Stomach (tissue), 9 donors: ENCODE results near the gene RBMS1. TPM values are rescaled to one million over a fixed set of nuclear protein-coding genes. Genes with fewer than 3 reads are reported as not detected.

Experiments
- DNase-seq, 2 donors: peaks; one replicate each; pipeline versions ENCODE4 v3.0.0 to v3.0.0-alpha.2; 2013 to 2019
- H3K27ac ChIP-seq, 5 donors: fragments of 200-600 bp in 4 of 5; sonication (generic) in 4 of 5; one replicate each; pipeline ENCODE4 v1.5.1; 2013 to 2019; ENCODE audit warnings: mild to moderate bottlenecking in 1 of 5, moderate library complexity in 1 of 5
- H3K27me3 ChIP-seq, 3 donors: fragments of 200-600 bp; sonication (generic); one replicate each; pipeline ENCODE4 v1.5.1; 2017 to 2019; ENCODE audit warnings: mixed run types in 1 of 3
- H3K36me3 ChIP-seq, 4 donors: fragments of 200-600 bp; sonication (generic); 1 replicate in 3 of 4; 2 replicates in 1 of 4; pipeline ENCODE4 v1.5.1; 2016 to 2019
- H3K4me1 ChIP-seq, 4 donors: fragments of 200-600 bp; sonication (generic); one replicate each; pipeline ENCODE4 v1.5.1; 2016 to 2019
- H3K4me3 ChIP-seq, 4 donors: fragments of 200-600 bp; sonication (generic) in 3 of 4; one replicate each; pipeline ENCODE4 v1.5.1; 2016 to 2019; ENCODE audit warnings: mild to moderate bottlenecking in 1 of 4
- H3K9me3 ChIP-seq, 4 donors: fragments of 200-600 bp; sonication (generic); one replicate each; pipeline ENCODE4 v1.5.1; 2016 to 2019
- CTCF ChIP-seq, 7 experiments: fragments of 450-650 bp in 4 of 7; fragments of 200-600 bp in 3 of 7; sonication (generic) in 3 of 7; IDR thresholded peaks; one replicate each; pipeline ENCODE4 v1.5.1; 2016 to 2019; ENCODE audit warnings: antibody characterized with exemption in 7 of 7, control low read depth in 2 of 7, mild to moderate bottlenecking in 1 of 7
- EP300 ChIP-seq: sonication (generic); formaldehyde crosslinking; IDR thresholded peaks from one replicate; pipeline ENCODE4 v1.6.1; 2017; ENCODE audit warnings: antibody characterized with exemption
- POLR2A ChIP-seq, 4 donors: fragments of 450-650 bp; IDR thresholded peaks; one replicate each; pipeline ENCODE4 v1.6.1; 2016; ENCODE audit warnings: antibody characterized with exemption in 4 of 4, control low read depth in 2 of 4, mild to moderate bottlenecking in 1 of 4, moderate library complexity in 1 of 4
- POLR2AphosphoS5 ChIP-seq, 3 donors: sonication (generic); formaldehyde crosslinking; IDR thresholded peaks; one replicate each; pipeline ENCODE4 v1.6.1; 2016; ENCODE audit warnings: antibody characterized with exemption in 3 of 3
- WGBS, 5 donors: extraction: QIAGEN DNeasy Blood & Tissue Kit in 3 of 5; methylation state at CpG; one replicate each; pipeline versions ENCODE4 v1.1.5 to v1.1.7; 2013 to 2018; 5-methylcytosine and 5-hydroxymethylcytosine counted together
- intact Hi-C: fragments of 100-400 bp; cut with DNase I; formaldehyde crosslinking; loops from one replicate; pipeline ENCODE4 v1.15.1; 2023; ENCODE audit warnings: low total_unique reads
- polyA plus RNA-seq, 3 donors: library from polyadenylated mRNA; stranded (reverse); fragments of 200-250 nt; gene quantifications; one replicate each; pipeline ENCODE4 v1.2.3, GENCODE V29; 2013
- total RNA-seq, 5 donors: library from RNA; depleted of rRNA; stranded (reverse); fragments of >200 nt; gene quantifications; one replicate each; pipeline versions ENCODE4 v1.1.0 to v1.2.3, GENCODE V29; 2014 to 2016
- donor health status: healthy with polysubstance abuse.
- donor health status: Bipolar disorder and iron deficiency.
- donor health status: healthy.

Gene RBMS1
- total and polyA plus RNA-seq, 8 donors, result 4.3 to 134 (median 27.8) TPM

- H3K4me3 ChIP-seq, result no peak overlapping the region
- H3K36me3 ChIP-seq, result peaks cover 3 to 42% (median 36%) of the 10 kb centered on the region in 4 donors
- H3K9me3 ChIP-seq, result no peaks in the 10 kb centered on the region
- intact Hi-C loops, result no loop called here
- no peak overlapping the region for H3K27ac ChIP-seq
- H3K27me3 ChIP-seq, result no peaks in the 10 kb centered on the region
- peaks cover 0 to 30% (median 9%) of the 10 kb centered on the region in 4 donors for H3K4me1 ChIP-seq
- DNase-seq, result no peak
- no peak for TF ChIP-seq POLR2AphosphoS5 (IDR thresholded peaks at IDR 0.05)
- no peak for TF ChIP-seq POLR2A (IDR thresholded peaks at IDR 0.05)
- TF ChIP-seq CTCF (IDR thresholded peaks at IDR 0.05), result no peak
- no peak for TF ChIP-seq EP300
- WGBS, 5 donors, result 79 to 94% (median 87%) methylated on average over 3 of the region's 3 CpGs
Measured at GRCh38 chr2:160303527-160303926, 190.1 kb downstream of the RBMS1 start.

DNA sequence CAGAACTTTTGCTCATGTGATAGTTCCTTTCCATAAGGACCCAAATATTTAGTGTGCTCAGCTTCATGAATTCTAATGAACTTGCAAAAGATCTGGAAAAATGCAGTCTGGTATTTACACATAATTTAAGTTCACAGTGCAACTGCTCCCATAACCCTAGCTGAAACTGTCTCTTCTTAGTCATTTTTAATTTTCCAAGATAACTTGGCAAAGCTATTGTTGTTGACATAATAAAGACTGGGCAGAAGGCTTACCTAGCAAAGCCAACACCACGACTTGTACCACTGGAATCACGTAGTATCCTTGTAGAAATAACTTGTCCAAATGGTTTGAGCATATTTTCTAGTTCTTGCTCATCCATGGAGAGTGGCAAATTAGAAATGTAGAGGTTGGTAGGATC, 190.5 kb downstream of the RBMS1 start:
- Histone ChIP-seq H3K36me3 (peaks cover 3 to 47% (median 41%) of the 10 kb centered on the region in 4 donors), H3K9me3 (no peaks in the 10 kb centered on the region), H3K4me3 (no peak overlapping the region), H3K27ac (no peak overlapping the region), H3K27me3 (no peaks in the 10 kb centered on the region), H3K4me1 (peaks cover 0 to 28% (median 9%) of the 10 kb centered on the region in 4 donors)
- intact Hi-C loops, result no loop called here
- DNase-seq, result no peak
- WGBS, 5 donors, result 62 to 85% (median 71%) methylated on average over 2 of the region's 2 CpGs
- TF ChIP-seq POLR2A (IDR thresholded peaks at IDR 0.05) (no peak), POLR2AphosphoS5 (IDR thresholded peaks at IDR 0.05) (no peak), CTCF (IDR thresholded peaks at IDR 0.05) (no peak), EP300 (no peak)

GRCh38 chr2:160301420-160301819, 192.2 kb downstream of the RBMS1 start:
- no peaks in the 10 kb centered on the region for H3K27me3 ChIP-seq
- TF ChIP-seq POLR2AphosphoS5 (IDR thresholded peaks at IDR 0.05) (no peak), CTCF (IDR thresholded peaks at IDR 0.05) (no peak), EP300 (no peak)
- intact Hi-C loops, result no loop called here
- WGBS, 5 donors, result 80 to 92% (median 90%) methylated on average over 2 of the region's 2 CpGs
- DNase-seq, result no peak
- H3K27ac ChIP-seq, result no peak overlapping the region
- peaks cover 13 to 62% (median 53%) of the 10 kb centered on the region in 4 donors for H3K36me3 ChIP-seq
- H3K9me3 ChIP-seq, result no peaks in the 10 kb centered on the region
- H3K4me3 ChIP-seq, result no peak overlapping the region
- peaks cover 0 to 26% (median 9%) of the 10 kb centered on the region in 4 donors for H3K4me1 ChIP-seq

DNA sequence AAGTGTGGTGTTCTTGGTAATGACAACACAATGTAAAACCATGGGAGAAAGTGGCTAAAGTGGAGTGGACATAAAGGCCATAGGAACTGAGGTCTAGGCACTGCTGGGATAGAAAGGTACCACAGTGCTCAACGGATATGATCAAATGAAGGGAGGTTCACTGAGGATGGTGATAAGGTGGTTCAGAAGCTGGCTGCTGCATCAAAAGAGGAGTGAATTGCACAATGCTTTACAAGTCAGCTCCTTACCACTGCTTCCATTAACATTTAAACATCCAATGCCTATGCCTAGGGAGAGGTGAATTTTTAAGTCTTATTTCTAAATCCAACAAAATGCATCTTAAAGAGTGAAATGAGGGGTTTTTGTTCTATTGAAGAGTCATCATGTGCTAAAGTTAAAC, 193.4 kb downstream of the RBMS1 start:
- no peak overlapping the region for H3K4me3 ChIP-seq
- H3K36me3 ChIP-seq, result peaks cover 13 to 70% (median 56%) of the 10 kb centered on the region in 4 donors
- no peak for TF ChIP-seq EP300
- DNase-seq, result no peak
- 81 to 100% (median 91%) methylated on average over 1 of the region's 1 CpG for WGBS, 5 donors
- H3K27me3 ChIP-seq, result no peaks in the 10 kb centered on the region
- no peaks in the 10 kb centered on the region for H3K9me3 ChIP-seq
- H3K4me1 ChIP-seq, result peaks cover 0 to 33% (median 12%) of the 10 kb centered on the region in 4 donors
- intact Hi-C loops, result no loop called here
- no peak overlapping the region for H3K27ac ChIP-seq

- Histone ChIP-seq H3K27ac (no peak overlapping the region), H3K4me3 (no peak overlapping the region), H3K9me3 (no peaks in the 10 kb centered on the region), H3K27me3 (no peaks in the 10 kb centered on the region), H3K4me1 (peaks cover 0 to 36% (median 12%) of the 10 kb centered on the region in 4 donors), H3K36me3 (peaks cover 13 to 70% (median 56%) of the 10 kb centered on the region in 4 donors)
- intact Hi-C loops, result no loop called here
- TF ChIP-seq EP300, result no peak
- no peak for TF ChIP-seq CTCF (IDR thresholded peaks at IDR 0.05)
- TF ChIP-seq POLR2AphosphoS5 (IDR thresholded peaks at IDR 0.05), result no peak
- TF ChIP-seq POLR2A (IDR thresholded peaks at IDR 0.05), result no peak
- no peak for DNase-seq
- 75 to 91% (median 88%) methylated on average over 3 of the region's 3 CpGs for WGBS, 5 donors
Measured at GRCh38 chr2:160299540-160299939, 194.1 kb downstream of the RBMS1 start.
